ENCODE data around the gene PRAMEF1.

DNA sequence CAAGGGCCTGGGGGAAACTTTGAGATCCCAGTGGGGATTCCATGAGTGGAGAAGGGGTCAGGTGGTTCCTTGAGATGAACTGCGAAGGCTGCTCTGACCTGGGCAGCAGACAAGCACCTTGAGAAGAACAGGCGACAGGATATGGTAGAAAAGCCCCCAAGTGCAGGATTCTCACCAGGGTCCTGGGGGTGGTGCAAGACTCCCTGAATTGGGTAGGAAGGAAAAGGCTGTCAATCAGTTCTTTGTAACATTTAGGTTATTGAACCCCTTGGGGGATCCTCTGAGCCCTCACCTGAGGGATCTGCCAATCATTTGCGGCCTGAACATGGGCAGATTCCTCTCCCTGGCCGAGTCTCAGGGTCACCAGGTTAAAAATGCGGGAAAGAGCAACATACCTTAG, 20.0 kb upstream of the PRAMEF1 start:
- TF ChIP-seq EZH2 (IDR thresholded peaks at IDR 0.05; ENCODE audit: low read depth, low read length, severe bottlenecking) (no peak), CTCF (IDR thresholded peaks at IDR 0.05; ENCODE audit: control extremely low read depth in 1 of 3, insufficient read depth in 1 of 3, low read depth in 1 of 3, low read length in 3 of 3) (no peak), FOSL1 (IDR thresholded peaks at IDR 0.05; ENCODE audit: insufficient read depth, low read depth, low read length) (no peak), ZNF274 (IDR thresholded peaks at IDR 0.05; ENCODE audit: borderline replicate concordance, extremely low read depth, low read length) (no peak), SIX5 (IDR thresholded peaks at IDR 0.05; ENCODE audit: low read depth, low read length) (no peak), JUND (IDR thresholded peaks at IDR 0.05; ENCODE audit: low read length) (no peak), EP300 (IDR thresholded peaks at IDR 0.05; ENCODE audit: borderline replicate concordance in 1 of 2, low read depth in 2 of 2, low read length in 2 of 2) (no peak), CHD2 (IDR thresholded peaks at IDR 0.05; ENCODE audit: low read length) (no peak)
- TF ChIP-seq, protein P1, sequence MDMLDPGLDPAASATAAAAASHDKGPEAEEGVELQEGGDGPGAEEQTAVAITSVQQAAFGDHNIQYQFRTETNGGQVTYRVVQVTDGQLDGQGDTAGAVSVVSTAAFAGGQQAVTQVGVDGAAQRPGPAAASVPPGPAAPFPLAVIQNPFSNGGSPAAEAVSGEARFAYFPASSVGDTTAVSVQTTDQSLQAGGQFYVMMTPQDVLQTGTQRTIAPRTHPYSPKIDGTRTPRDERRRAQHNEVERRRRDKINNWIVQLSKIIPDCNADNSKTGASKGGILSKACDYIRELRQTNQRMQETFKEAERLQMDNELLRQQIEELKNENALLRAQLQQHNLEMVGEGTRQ (IDR thresholded peaks at IDR 0.05; ENCODE audit: low read length): no peak
